ENCODE results near the gene CFAP20. TPM values are rescaled to one million over a fixed set of nuclear protein-coding genes. Genes with fewer than 3 reads are reported as not detected.

CFAP20 gene
- total RNA-seq, 1 experiment from 2014 or later = 60.4 TPM

DNA sequence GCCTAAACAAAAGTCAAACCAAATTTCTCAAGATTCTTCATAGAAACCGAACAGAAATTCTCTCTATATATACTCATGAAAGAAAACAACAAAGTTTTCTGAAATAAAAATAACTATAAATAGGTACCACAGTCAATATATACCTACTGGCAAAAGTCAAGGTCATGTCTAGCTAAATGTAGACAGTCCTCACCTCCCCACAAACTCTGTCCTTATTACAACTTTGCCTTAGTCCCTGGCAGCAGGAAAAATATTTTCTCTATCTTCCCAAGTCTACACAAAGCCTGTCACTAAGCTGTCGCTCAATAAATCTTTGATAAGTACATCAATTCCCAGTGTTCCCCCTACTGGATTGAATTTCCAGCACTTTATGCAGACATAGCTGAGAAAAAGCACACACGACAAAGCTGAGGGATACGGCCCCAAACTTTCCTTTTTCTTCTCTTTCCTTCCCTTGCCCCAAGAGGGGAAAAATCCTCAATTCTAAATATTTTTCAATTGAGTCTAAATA is 2.7 kb downstream of the CFAP20 start:
- no peak overlapping the region for H3K4ac ChIP-seq (ENCODE audit: low read depth, low read length)
- H3K27ac ChIP-seq (ENCODE audit: insufficient read length, low read depth, low read length) = no peak overlapping the region
- H3K79me2 ChIP-seq (ENCODE audit: insufficient read depth, low read length) = peaks cover 27% of the 10 kb centered on the region
- Mint-ChIP-seq H3K27me3 (ENCODE audit: low read depth) (no peaks in the 10 kb centered on the region), H3K4me1 (peaks cover 34 to 35% of the 10 kb centered on the region in 2 experiments), H3K4me3 (no peak overlapping the region), H3K36me3 (ENCODE audit: insufficient read depth in 1 of 3, low read depth in 3 of 3) (no peaks in the 10 kb centered on the region), H3K27ac (no peak overlapping the region), H3K9me3 (no peaks in the 10 kb centered on the region; a peak in 1 of 5 replicates)
- H3K23me2 ChIP-seq (ENCODE audit: insufficient read length, low read depth, low read length, poor library complexity, severe bottlenecking) = peaks cover 6% of the 10 kb centered on the region
- H3K56ac ChIP-seq (ENCODE audit: insufficient read length, low read depth, low read length) = no peak overlapping the region
- H3K9me3 ChIP-seq (ENCODE audit: control insufficient read depth, low read depth, low read length) = no peaks in the 10 kb centered on the region
- TF ChIP-seq, protein P1, sequence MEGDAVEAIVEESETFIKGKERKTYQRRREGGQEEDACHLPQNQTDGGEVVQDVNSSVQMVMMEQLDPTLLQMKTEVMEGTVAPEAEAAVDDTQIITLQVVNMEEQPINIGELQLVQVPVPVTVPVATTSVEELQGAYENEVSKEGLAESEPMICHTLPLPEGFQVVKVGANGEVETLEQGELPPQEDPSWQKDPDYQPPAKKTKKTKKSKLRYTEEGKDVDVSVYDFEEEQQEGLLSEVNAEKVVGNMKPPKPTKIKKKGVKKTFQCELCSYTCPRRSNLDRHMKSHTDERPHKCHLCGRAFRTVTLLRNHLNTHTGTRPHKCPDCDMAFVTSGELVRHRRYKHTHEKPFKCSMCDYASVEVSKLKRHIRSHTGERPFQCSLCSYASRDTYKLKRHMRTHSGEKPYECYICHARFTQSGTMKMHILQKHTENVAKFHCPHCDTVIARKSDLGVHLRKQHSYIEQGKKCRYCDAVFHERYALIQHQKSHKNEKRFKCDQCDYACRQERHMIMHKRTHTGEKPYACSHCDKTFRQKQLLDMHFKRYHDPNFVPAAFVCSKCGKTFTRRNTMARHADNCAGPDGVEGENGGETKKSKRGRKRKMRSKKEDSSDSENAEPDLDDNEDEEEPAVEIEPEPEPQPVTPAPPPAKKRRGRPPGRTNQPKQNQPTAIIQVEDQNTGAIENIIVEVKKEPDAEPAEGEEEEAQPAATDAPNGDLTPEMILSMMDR (conservative IDR thresholded peaks at IDR 0.05) = no peak
- no peaks in the 10 kb centered on the region for H3K27me3 ChIP-seq (ENCODE audit: insufficient read depth, low read length)
- no peak overlapping the region for H2AK5ac ChIP-seq (ENCODE audit: insufficient read length, low read length)
- no peak overlapping the region for H4K8ac ChIP-seq (replicated peaks; ENCODE audit: insufficient read length, low read depth, low read length)
- H3K14ac ChIP-seq (ENCODE audit: insufficient read depth, low read length) = no peak overlapping the region
- no peak overlapping the region for H3K18ac ChIP-seq (ENCODE audit: insufficient read length, low read depth, low read length)
- no peak overlapping the region for H2BK20ac ChIP-seq (ENCODE audit: low read depth, low read length, poor library complexity, severe bottlenecking)
- H3K4me2 ChIP-seq (ENCODE audit: insufficient read depth, insufficient read length, low read length) = no peak overlapping the region
- peaks cover 13% of the 10 kb centered on the region for H3K79me1 ChIP-seq (ENCODE audit: insufficient read depth, low read depth, low read length, poor library complexity, severe bottlenecking)
- no peak overlapping the region for H2BK15ac ChIP-seq (ENCODE audit: low read depth, low read length)
- H3K23ac ChIP-seq (ENCODE audit: insufficient read length, low read depth, low read length) = no peak overlapping the region
- H3K4me1 ChIP-seq (ENCODE audit: insufficient read depth, low read length) = peaks cover 12% of the 10 kb centered on the region
- no peak overlapping the region for H4K5ac ChIP-seq (ENCODE audit: insufficient read length, low read depth, low read length)
- DNase-seq = no peak
- no peak overlapping the region for H2BK120ac ChIP-seq (ENCODE audit: low read depth, low read length, poor library complexity, severe bottlenecking)
- H3T11ph ChIP-seq (ENCODE audit: low read length) = no peak overlapping the region
- no CpG with 5 or more reads among the region's 4 CpGs for WGBS (ENCODE audit: extremely low coverage, insufficient read length, low lambda C conversion rate)
- H2BK5ac ChIP-seq (ENCODE audit: insufficient read length, low read length) = no peak overlapping the region
- no peak overlapping the region for H2BK12ac ChIP-seq (ENCODE audit: insufficient read length, low read depth, low read length)
- H4K20me1 ChIP-seq (ENCODE audit: control insufficient read depth, insufficient read depth, insufficient read length) = no peaks in the 10 kb centered on the region
- no peak overlapping the region for H4K91ac ChIP-seq (ENCODE audit: insufficient read length, low read depth, low read length)
- H2AFZ ChIP-seq (ENCODE audit: low read length) = no peak overlapping the region
- H3K9ac ChIP-seq (ENCODE audit: extremely low read depth, insufficient read length, low read length) = no peak overlapping the region

Measured in H9 (cell line).